Caco-2 (cell line): ENCODE data around the gene RABL6. TPM values are rescaled to one million over a fixed set of nuclear protein-coding genes. Genes with fewer than 3 reads are reported as not detected.
"Not testable (repeated sequence)": the region's sequence is repeated elsewhere in the genome, so short reads cannot be mapped to it uniquely, and the experiment has no call there.

Experiments used
- BruUV-seq: library from RNA; stranded (reverse); fragments of 400-500 nt; replicated peaks from 2 replicates; lab custom pipeline; 2021; lab: Mats Ljungman, UMichigan
- CTCF ChIA-PET: fragments of 300-600 bp; sonication (Branson Sonifier 250); formaldehyde crosslinking; loops from one replicate; lab custom pipeline; 2022; ENCODE audit warnings: antibody characterized with exemption; lab: Charles Lee
- POLR2A ChIA-PET: fragments of 300-600 bp; sonication (Branson Sonifier 250); formaldehyde crosslinking; loops from one replicate; lab custom pipeline; 2022; ENCODE audit warnings: antibody characterized with exemption; lab: Charles Lee
- DNase-seq, 2 experiments: peaks; one replicate each; pipeline versions ENCODE4 v3.0.0 to v3.0.0-alpha.2; 2020 to 2022
- H3K27me3 ChIP-seq: replicated peaks from 2 replicates; pipeline ENCODE4 v1.6.0; 2011; ENCODE audit warnings: low read length; ENCODE audit not compliant: control insufficient read depth, insufficient read depth
- H3K36me3 ChIP-seq: 2 replicates; pipeline ENCODE4 v1.5.1; 2011; ENCODE audit warnings: low read length; ENCODE audit not compliant: control insufficient read depth, insufficient read depth
- H3K4me1 ChIP-seq: fragments of 250-450 bp; sonication (Bioruptor Pico); 2 replicates; pipeline ENCODE4 v1.5.1; 2020; ENCODE audit warnings: mild to moderate bottlenecking
- H3K4me3 ChIP-seq: 2 replicates; pipeline ENCODE4 v1.5.1; 2011; ENCODE audit warnings: low read depth, mild to moderate bottlenecking, control low read depth, low read length
- H3K9me3 ChIP-seq: fragments of 250-450 bp; sonication (Bioruptor Pico); 2 replicates; pipeline ENCODE4 v1.5.1; 2020; ENCODE audit warnings: mild to moderate bottlenecking, moderate library complexity
- H3K27ac Mint-ChIP-seq: one replicate; pipeline ENCODE4 v1.8.0; 2022; ENCODE audit warnings: mixed read lengths; ENCODE audit not compliant: unreplicated experiment
- H3K27me3 Mint-ChIP-seq: one replicate; pipeline ENCODE4 v1.8.0; 2022; ENCODE audit warnings: mixed read lengths; ENCODE audit not compliant: insufficient read depth, unreplicated experiment
- H3K36me3 Mint-ChIP-seq: one replicate; pipeline ENCODE4 v1.8.0; 2022; ENCODE audit warnings: mild to moderate bottlenecking, mixed read lengths; ENCODE audit not compliant: insufficient read depth, unreplicated experiment
- H3K4me1 Mint-ChIP-seq: one replicate; pipeline ENCODE4 v1.8.0; 2022; ENCODE audit warnings: low read depth, mixed read lengths; ENCODE audit not compliant: unreplicated experiment
- H3K4me3 Mint-ChIP-seq: one replicate; pipeline ENCODE4 v1.8.0; 2022; ENCODE audit warnings: mild to moderate bottlenecking, moderate library complexity, mixed read lengths; ENCODE audit not compliant: unreplicated experiment
- H3K9me3 Mint-ChIP-seq: one replicate; pipeline ENCODE4 v1.8.0; 2022; ENCODE audit warnings: mixed read lengths; ENCODE audit not compliant: unreplicated experiment
- CTCF ChIP-seq, 2 experiments: fragments of 200-600 bp in 1 of 2; IDR thresholded peaks; 1 replicate in 1 of 2; 2 replicates in 1 of 2; pipeline versions ENCODE4 v1.5.1 to v1.8.0; 2011 to 2022; ENCODE audit warnings: antibody characterized with exemption in 1 of 2, control low read depth in 1 of 2, inconsistent platforms in 1 of 2, low read depth in 1 of 2, low read length in 1 of 2, mild to moderate bottlenecking in 1 of 2, moderate library complexity in 1 of 2; ENCODE audit not compliant: insufficient read depth in 1 of 2, severe bottlenecking in 1 of 2, unreplicated experiment in 1 of 2
- intact Hi-C: fragments of 100-400 bp; cut with micrococcal nuclease; formaldehyde crosslinking; loops from one replicate; pipeline ENCODE4 v1.10.0; 2022; ENCODE audit not compliant: unreplicated experiment
- total RNA-seq: library from RNA; stranded (reverse); gene quantifications from 2 replicates; pipeline ENCODE4 v1.2.3, GENCODE V29; 2022

Gene RABL6
- total RNA-seq, 1 experiment from 2014 or later: 138 TPM

DNA sequence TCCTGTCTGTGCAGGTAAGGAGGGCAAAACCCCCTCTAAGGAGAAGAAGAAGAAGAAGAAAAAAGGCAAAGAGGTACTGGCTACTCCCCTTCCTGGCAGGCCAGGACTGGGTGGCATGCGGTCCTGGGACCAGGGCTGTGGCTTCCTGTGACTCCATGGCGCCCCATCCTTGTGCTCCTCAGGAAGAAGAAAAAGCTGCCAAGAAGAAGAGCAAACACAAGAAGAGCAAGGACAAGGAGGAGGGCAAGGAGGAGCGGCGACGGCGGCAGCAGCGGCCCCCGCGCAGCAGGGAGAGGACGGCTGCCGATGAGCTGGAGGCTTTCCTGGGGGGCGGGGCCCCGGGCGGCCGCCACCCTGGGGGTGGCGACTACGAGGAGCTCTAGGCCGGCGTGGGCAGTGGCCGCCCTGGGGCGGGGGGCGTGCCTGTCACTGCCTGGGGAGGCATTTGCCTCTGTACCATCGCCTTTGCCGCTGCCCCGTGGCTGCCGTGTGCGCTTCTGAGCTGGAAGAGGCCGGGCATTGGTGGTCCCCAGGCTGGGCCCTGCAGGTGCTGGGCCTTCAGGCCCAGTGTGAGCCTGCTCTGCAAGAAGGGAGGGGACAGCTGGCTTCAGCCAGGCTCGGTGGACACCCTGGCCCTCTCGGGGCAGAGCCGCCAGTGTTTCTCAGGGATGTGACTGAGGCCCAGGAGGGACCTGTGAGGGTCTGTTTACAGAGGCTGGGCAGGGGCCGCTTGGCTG is 32.6 kb downstream of the RABL6 start:
- BruUV-seq: TSS peak; percentile 83
- Histone ChIP-seq H3K4me3 (no peak overlapping the region), H3K4me1 (peaks cover 25% of the 10 kb centered on the region), H3K27me3 (no peaks in the 10 kb centered on the region), H3K36me3 (no peaks in the 10 kb centered on the region; the same call in 1 of the 2 replicates), H3K9me3 (no peaks in the 10 kb centered on the region)
- Mint-ChIP-seq H3K36me3 (peaks cover 78% of the 10 kb centered on the region), H3K4me1 (peaks cover 8% of the 10 kb centered on the region), H3K4me3 (peak overlapping the region; percentile 7), H3K9me3 (no peaks in the 10 kb centered on the region), H3K27me3 (no peaks in the 10 kb centered on the region), H3K27ac (peak overlapping the region; percentile 42)
- POLR2A ChIA-PET: interaction anchor here (0.6 to 0.9 kb wide), 2 partner anchors 40 to 50 kb away, joined by 4 to 5 read pairs; no protein-coding TSS in a partner anchor
- DNase-seq: no peak
- CTCF ChIA-PET: interaction anchor here (0.6 to 1.6 kb wide), 5 partner anchors 11 to 336 kb away, joined by 3 to 7 read pairs (median 5); partner anchors contain the start of gene TMEM141
- intact Hi-C loops: loop anchor here (10.0 kb wide), 1 partner anchor 104 kb away; the partner anchor contains the start of genes C8G and FBXW5
- TF ChIP-seq CTCF (IDR thresholded peaks at IDR 0.05; ENCODE audit: insufficient read depth in 1 of 2, low read depth in 1 of 2, low read length in 1 of 2, severe bottlenecking in 1 of 2, unreplicated experiment in 1 of 2): no peak

- no peaks in the 10 kb centered on the region for H3K9me3 ChIP-seq
- BruUV-seq: no TSS peak
- TF ChIP-seq CTCF (IDR thresholded peaks at IDR 0.05; ENCODE audit: insufficient read depth in 1 of 2, low read depth in 1 of 2, low read length in 1 of 2, severe bottlenecking in 1 of 2, unreplicated experiment in 1 of 2): no peak
- H3K27me3 Mint-ChIP-seq: no peaks in the 10 kb centered on the region
- CTCF ChIA-PET: interaction anchor here (0.6 to 1.6 kb wide), 3 partner anchors 12 to 335 kb away, joined by 5 to 7 read pairs (median 5); no protein-coding TSS in a partner anchor
- no peaks in the 10 kb centered on the region for H3K9me3 Mint-ChIP-seq
- H3K4me3 Mint-ChIP-seq: no peak overlapping the region
- H3K36me3 Mint-ChIP-seq: peaks cover 74% of the 10 kb centered on the region
- no peak overlapping the region for H3K4me3 ChIP-seq
- peak in 1 of 2 experiments; percentile 49 for DNase-seq
- H3K36me3 ChIP-seq: no peaks in the 10 kb centered on the region; the same call in 1 of the 2 replicates
- intact Hi-C loops: loop anchor here (10.0 kb wide), 1 partner anchor 104 kb away; the partner anchor contains the start of genes C8G and FBXW5
- peaks cover 25% of the 10 kb centered on the region for H3K4me1 ChIP-seq
- peaks cover 8% of the 10 kb centered on the region for H3K4me1 Mint-ChIP-seq
- H3K27ac Mint-ChIP-seq: peak overlapping the region; percentile 42
- POLR2A ChIA-PET: interaction anchor here (0.6 to 0.9 kb wide), 2 partner anchors 41 to 51 kb away, joined by 4 to 5 read pairs; no protein-coding TSS in a partner anchor
- H3K27me3 ChIP-seq: no peaks in the 10 kb centered on the region
These were observed 33.3 kb downstream of the RABL6 start for GRCh38 chr9:136840877-136841645.

GRCh38 chr9:136841646-136842379 is 34.1 kb downstream of the RABL6 start:
- not testable (repeated sequence) for H3K4me3 ChIP-seq, H3K27me3 Mint-ChIP-seq, BruUV-seq, H3K27me3 ChIP-seq, H3K9me3 ChIP-seq, DNase-seq, H3K36me3 ChIP-seq, H3K4me1 Mint-ChIP-seq, H3K9me3 Mint-ChIP-seq
- peaks cover 25% of the 10 kb centered on the region for H3K4me1 ChIP-seq
- peaks cover 75% of the 10 kb centered on the region for H3K36me3 Mint-ChIP-seq
- POLR2A ChIA-PET: interaction anchor here (0.6 kb wide), 1 partner anchor 129 kb away, joined by 16 read pairs; the partner anchor contains the start of gene DIPK1B
- CTCF ChIA-PET: interaction anchor here (0.6 to 1.6 kb wide), 15 partner anchors 13 to 229 kb away, joined by 3 to 15 read pairs (median 4); partner anchors contain the start of genes RABL6 and SAPCD2
- H3K4me3 Mint-ChIP-seq: peak overlapping the region; percentile 65
- intact Hi-C loops: loop anchor here (2.0 to 10.0 kb wide), 3 partner anchors 55 to 193 kb away; partner anchors contain the start of genes C8G and FBXW5
- peak overlapping the region; percentile 42 for H3K27ac Mint-ChIP-seq
